M059J (cell line): Measurements from ENCODE around the gene FBLN1. TPM values are rescaled to one million over a fixed set of nuclear protein-coding genes. Genes with fewer than 3 reads are reported as not detected.

Experiments
- DNase-seq: peaks from one replicate; pipeline ENCODE4 v3.0.0-alpha.2; 2012; ENCODE audit warnings: low read depth
- total RNA-seq: library from RNA; depleted of rRNA; stranded (reverse); fragments of >200 nt; shearing (Covaris generic); gene quantifications from 2 replicates; pipeline ENCODE4 v1.2.3, GENCODE V29; 2014

FBLN1 gene
- total RNA-seq, 1 experiment from 2014 or later = 34.9 TPM

GRCh38 chr22:45571089-45571488 is 68.4 kb downstream of the FBLN1 start:
- DNase-seq = no peak

GRCh38 chr22:45572444-45572843 is 69.8 kb downstream of the FBLN1 start:
- no peak for DNase-seq

GRCh38 chr22:45574069-45574703 is 71.5 kb downstream of the FBLN1 start:
- no peak for DNase-seq

DNA sequence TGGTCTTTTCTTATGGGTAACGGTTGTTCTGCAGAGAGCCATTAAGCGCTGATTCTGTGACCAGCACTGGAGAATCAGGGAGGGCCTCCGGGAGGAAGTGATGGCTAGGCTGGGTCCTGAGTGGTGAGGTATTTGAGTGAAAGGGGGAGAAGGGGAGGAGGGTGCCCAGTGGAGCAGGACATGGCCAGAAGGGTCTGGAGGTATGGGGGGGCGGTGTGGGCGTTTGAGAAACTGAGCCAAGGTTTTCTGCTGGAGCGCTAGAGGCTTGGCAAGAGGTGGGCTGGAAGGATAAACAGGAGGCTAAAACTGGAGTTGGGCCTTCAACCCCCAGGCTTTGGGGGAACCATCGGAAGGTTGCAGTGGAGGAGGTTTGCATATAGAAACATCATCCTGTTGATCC is 72.5 kb downstream of the FBLN1 start:
- no peak for DNase-seq

- no peak for DNase-seq
These were observed 73.1 kb downstream of the FBLN1 start for GRCh38 chr22:45575607-45576272.

DNA sequence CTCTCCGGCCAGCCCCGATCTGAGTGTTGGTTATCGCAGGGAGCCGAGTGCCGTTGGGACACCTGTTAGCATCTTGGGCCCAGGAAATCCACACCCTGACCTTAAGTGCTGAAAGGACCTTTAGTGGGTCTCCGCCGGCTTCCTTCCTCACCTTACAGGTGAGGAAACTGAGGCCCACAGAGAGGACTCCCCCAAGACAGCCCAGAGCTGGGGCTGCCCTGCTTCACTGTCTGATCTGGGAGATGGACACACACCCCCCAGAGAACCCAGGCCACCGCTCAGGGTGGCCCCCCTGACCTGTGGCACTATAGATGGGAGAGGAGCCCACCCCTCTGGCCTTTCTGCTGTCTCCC is 73.6 kb downstream of the FBLN1 start:
- no peak for DNase-seq

DNA sequence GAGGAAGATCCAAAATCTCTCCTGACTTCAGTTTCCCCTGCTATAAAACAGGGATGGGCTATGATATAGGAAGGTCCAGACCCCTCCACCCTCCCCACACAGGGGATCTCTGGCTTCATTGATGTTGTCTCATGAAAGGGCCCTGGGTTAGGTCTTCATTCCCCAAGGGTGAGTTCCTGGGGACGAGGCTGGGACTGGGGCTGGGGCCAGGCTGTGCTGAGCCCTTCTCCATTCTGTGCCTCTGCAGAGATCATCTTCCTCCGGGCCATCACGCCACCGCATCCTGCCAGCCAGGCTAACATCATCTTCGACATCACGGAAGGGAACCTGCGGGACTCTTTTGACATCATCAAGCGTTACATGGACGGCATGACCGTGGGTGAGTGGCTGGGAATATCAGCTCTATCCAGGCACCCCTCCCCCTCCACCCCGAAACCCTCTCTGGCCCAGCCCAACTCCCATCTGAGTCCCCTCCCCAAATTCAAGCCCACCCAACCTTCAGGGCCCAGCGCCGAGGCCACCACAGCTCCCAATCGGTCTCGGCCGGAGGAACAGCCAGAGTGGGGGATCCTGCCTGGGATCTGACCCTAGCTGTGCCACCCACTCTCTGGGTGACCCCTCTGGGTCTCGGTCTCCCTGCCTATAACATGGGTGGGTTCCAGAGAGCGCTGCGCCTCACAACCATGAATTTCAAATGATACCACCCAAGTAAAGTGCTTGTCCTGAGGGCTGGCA is 74.2 kb downstream of the FBLN1 start:
- DNase-seq = no peak

DNA sequence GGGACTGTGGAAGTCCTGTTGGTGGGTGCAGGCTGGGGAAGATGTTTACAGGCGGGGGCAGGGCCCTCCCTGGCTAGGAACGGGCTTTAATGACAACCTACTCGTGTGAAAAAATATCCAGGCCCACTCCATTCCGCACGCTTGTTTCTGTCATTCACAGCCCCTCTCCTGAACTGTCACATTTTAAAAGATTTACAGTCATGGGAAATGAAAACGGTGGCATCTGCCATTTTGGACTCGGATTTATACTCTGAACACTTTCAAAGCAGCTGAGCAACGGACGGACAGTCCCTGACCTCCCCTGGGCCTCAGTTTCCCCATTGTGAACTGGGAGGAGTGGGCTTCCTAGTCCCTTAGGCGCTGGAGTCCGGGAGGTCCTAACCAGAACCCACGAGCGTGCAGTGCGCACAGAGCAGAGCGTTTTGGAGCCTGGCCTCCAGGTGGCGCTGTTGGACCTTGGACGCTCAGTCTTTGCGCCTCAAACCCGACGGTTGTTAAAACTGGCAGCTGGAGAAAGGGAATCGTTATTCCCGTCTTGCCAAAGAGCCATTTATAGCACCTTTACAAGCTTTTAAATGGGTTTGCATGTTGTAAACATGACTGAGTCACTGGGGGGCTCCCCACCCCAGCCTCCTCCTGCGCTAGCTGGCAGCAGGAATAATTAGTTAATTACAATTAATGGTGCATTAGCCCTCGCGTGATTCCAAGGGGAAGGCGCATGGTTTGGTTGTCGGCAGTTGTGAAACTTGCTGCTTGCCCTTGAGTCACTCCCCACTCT is 75.3 kb downstream of the FBLN1 start:
- peak; percentile 72 for DNase-seq

DNA sequence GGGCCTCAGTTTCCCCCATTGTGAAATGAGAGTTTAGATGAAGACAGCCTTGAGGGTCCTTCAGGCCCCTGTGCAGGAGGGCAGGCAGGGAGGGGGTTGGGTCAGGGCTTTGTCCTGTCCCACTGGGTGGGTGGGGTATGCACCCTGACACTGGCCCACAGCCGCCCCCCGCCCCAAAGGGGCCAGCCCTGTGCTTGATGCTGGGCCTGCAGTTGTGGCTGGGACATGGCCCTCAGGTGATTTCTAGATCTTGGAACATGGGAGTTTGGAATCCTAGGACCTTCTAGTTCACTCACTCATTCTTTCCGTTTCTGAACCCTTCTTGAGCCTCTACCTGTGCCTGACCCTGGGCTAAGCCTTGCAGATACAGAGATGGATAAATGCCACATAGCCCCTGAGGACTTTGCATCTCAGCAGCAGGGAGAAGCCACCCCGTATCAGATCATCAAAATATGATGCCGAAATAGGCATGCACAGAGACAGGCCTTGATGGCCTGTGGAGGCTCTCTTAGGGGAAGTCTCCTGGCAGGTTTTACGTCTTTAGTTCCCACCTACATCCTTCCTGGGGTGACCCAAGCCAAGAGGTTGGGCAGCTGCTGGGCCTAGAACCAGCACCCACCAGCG is 76.0 kb downstream of the FBLN1 start:
- no peak for DNase-seq

- no peak for DNase-seq
These were observed 76.6 kb downstream of the FBLN1 start for GRCh38 chr22:45579306-45579705.

GRCh38 chr22:45579806-45580725 is 77.4 kb downstream of the FBLN1 start:
- DNase-seq = no peak

DNA sequence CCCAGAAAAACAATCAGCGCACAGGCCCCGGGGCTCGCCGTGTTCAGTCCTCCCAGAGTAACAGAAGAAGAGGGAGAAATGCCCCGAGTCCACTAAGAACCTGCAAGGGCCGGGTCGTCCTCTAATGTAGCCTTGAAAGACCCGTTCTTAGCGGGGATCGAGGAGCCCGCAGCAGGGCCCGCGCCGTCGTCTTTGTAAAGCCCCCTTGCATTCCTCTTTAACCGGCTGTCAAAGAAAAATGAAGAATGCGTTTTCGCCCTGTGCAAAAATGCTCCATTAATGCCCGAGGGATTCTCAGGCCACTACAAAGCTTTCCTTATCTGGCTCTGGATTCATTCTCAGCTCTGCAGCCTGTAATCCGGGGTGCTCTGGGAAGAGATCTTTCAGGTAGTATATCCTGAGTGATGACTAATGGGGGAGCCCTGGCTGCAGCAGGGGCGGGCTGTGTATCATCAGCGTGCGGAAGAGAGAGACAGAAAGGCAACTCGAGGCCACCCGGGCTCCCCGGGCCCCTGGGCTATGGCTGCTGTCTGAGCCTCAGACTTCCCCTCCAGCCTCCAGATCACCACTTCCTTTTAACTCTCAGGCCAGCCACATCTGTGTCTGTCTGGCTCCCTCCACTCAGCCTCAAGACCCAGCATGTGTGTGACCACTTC is 78.2 kb downstream of the FBLN1 start:
- DNase-seq = no peak

- no peak for DNase-seq
These were observed 78.9 kb downstream of the FBLN1 start for GRCh38 chr22:45581549-45582080.

GRCh38 chr22:45582236-45582954 is 79.7 kb downstream of the FBLN1 start:
- DNase-seq = no peak

DNA sequence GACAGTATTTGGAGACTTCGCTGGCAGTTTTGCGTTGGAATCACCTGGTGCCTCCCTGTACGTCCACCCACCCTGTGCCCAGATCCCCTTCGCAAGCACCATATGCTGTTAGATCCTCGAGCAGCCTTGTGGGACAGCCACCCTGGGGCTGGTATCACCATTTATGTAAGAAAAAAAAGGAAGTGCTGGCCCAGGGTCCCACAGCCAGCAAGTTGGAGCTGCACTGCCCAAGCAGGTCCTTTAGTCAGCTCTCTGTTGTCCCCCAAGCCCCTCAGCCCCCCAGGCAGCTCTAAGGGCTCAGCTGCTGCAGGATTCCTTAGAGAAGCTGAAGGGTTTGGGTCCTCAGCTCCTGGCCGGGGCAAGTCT is 80.3 kb downstream of the FBLN1 start:
- no peak for DNase-seq

- DNase-seq = no peak
These were observed 80.8 kb downstream of the FBLN1 start for GRCh38 chr22:45583504-45583903.

DNA sequence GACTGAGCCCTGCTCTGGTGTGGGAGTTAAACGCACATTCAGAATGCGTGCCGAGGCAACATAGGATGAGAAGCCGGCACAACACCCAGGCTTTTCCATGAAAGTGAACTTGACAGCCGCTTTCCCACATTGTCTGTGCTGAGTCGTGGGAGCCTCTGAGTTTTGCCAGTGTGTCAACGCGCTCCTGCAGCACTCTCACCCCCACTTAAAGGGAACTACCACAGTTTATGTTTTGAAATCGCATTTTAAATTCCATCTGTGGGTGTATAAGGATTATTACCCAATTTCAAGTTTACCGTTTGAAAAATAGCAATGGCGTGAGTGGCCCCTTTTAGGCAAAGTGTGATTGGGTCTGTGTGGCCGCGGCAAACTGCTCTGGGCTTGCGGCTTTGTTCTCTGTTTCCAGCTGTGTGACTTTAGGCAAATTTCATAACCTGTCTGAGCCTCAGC is 81.5 kb downstream of the FBLN1 start:
- DNase-seq = no peak

DNA sequence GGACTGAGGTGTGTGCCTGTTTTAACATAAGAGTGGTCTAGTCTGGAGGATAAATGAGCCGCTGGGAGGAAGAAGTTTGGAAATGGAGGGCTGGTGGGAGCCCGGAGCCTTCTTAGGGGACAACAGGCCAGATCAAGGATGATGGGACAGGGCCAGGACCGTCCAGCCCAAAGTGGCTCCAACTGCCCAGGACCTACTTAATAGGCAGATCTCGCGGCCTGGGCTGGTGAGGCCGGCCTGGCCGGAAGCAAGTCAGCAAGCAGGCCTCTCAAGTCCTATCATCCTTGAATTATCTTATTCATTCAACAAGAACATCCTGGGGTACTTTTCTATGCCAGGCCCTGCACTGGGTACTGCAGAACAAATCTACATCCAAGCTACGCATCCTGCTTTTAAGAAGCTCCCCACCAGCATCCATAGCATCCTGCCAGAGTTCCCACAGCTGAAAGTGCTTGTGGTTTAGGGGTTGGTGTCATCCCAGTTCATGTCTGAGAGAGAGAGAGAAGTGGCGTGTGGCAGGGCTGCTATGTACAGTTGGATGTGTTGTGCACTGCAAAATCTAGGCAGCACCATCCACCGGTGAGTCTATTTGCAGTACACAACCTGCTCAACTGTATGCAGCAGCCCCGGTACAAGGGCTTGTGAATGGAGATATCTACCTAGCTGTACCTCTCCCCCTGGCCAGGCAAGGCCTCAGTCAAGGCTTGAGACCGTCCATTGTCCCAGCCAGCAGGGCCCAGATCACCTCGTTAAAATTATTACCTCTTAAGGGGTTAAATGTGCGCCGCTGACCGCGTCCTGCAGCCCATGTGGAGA is 82.1 kb downstream of the FBLN1 start:
- DNase-seq = no peak

DNA sequence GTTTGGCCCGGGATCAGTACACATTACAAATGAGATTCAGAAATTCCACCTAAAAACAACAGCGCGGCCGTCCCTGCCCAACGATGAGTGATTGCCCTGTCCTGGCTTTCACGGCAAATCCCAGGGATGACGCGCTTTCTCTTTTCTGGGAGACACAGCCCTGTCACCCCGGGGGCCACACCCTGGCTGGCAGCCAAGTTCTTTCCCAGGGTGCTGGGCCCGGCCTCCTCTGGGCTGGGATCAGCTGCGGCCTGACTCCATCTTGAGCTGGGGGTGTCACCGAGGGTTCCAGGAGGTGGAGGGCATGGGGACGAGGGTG is 82.7 kb downstream of the FBLN1 start:
- DNase-seq = no peak
